Measurements from ENCODE around the gene PPP2R1A. TPM values are rescaled to one million over a fixed set of nuclear protein-coding genes. Genes with fewer than 3 reads are reported as not detected.

PPP2R1A gene
- total RNA-seq, 4 donors from 2014 or later: 200 to 226 (median 224) TPM

- 100% methylated on average over 1 of the region's 1 CpG for WGBS, 2 donors
- TF ChIP-seq POLR2A (IDR thresholded peaks at IDR 0.05) (no peak), CTCF (IDR thresholded peaks at IDR 0.05) (no peak)
- no peak for DNase-seq (ENCODE audit: low spot score in 2 of 2)
- intact Hi-C loops (cut with DNase I; ENCODE audit: low total_unique reads): no loop called here
- H3K4me3 ChIP-seq (ENCODE audit: low read depth, poor library complexity, severe bottlenecking): no peak overlapping the region
These were observed 2.4 kb upstream of the PPP2R1A start for GRCh38 chr19:52187407-52187806.

DNA sequence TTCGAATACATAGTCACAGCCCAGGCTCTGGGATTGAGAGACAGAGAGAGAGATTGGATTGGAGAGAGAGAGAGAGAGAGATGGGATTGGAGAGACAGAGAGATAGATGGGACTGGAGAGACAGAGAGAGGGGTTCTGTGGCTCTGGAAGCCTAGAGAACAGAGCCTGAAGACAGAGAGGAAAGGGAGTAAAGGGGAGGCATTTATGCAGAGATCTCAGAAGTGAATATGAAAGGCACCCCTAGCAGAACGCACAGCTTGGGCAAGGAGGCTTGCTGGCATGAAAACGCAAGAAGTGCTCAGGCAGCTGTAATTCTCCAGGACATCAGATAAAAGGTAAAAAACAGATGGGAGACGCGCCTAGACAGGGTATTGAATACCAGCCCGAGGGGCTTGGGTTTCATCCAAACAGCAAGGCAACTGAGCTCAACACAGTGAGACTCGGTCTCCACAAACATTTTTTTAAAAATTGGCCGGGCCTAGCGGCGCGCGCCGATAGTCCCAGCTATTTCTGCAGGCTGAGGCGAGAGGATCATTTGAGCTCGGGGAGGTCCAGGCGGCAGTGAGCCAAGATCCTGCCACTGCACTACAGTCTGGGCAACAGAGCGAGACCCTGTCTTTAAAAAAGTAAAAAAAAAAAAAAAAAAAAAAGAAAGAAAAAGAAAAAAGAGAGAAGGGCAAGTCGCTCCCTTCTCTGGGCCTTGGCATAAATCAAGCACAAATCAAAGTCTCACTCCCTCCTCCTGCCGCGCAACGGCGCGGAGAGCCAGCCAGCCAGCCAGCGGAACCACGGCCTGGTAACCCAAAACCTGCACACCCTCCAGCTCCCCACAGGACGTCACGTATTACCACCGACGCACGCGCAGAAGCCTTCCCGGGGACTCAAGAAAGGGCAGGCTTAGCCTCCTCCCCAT is 774 bp upstream of the PPP2R1A start:
- peak; percentile 79 to 100 for DNase-seq (ENCODE audit: low spot score in 2 of 2)
- WGBS, 2 donors: 1% methylated on average over 30 to 32 of the region's 32 CpGs
- H3K4me3 ChIP-seq (ENCODE audit: low read depth, poor library complexity, severe bottlenecking): no peak overlapping the region
- peak in 1 of 2 donors; percentile 16 for TF ChIP-seq POLR2A (IDR thresholded peaks at IDR 0.05)
- TF ChIP-seq CTCF (IDR thresholded peaks at IDR 0.05): no peak
- intact Hi-C loops (cut with DNase I; ENCODE audit: low total_unique reads): no loop called here

DNA sequence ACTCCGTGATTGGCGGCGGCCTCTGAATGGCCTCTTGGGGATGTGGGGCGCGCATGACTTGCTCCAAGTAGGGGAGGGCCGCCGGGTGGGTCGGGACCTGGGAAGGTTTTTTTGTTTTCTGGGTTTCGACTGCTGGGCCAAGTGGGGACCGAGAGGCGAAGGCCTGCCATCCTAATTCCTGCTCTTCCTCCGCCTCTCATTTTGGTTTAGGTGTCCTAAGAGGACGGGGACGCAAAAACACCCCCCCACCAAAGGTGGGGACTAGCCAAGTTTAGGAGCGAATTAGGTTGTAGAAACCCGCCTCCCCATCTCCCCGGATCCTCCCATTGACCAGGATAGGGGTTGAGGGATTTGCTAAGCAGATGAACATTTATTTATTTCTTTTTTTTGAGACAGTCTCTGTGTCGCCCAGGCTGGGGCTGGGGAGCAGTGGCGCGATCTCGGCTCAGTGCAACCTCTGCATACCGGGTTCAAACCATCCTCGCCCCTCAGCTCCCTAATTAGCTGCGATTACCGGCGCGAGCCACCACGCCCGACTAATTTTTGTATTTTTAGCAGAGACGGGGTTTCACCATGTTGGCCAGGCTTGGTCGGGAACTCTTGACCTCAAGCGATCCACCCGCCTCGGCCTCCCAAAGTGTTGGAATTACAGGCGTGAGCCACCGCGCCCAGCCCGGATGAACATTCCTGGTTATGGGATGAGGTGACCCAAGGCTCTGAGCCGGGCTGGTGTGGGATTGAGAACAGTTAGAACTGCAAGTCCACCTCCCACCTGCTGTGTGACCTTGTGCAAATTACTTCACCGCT is 838 bp downstream of the PPP2R1A start:
- no peak for TF ChIP-seq POLR2A (IDR thresholded peaks at IDR 0.05)
- TF ChIP-seq CTCF (IDR thresholded peaks at IDR 0.05): no peak
- 2 to 4% methylated on average over 33 to 40 of the region's 40 CpGs for WGBS, 2 donors
- DNase-seq (ENCODE audit: low spot score in 2 of 2): peak; percentile 25 to 91
- intact Hi-C loops (cut with DNase I; ENCODE audit: low total_unique reads): loop anchor here (5.0 kb wide), 1 partner anchor 53 kb away; the partner anchor contains the start of gene ZNF616
- peak overlapping the region; percentile 76 for H3K4me3 ChIP-seq (ENCODE audit: low read depth, poor library complexity, severe bottlenecking)

- intact Hi-C loops (cut with DNase I; ENCODE audit: low total_unique reads): loop anchor here (5.0 kb wide), 1 partner anchor 54 kb away; the partner anchor contains the start of gene ZNF616
- DNase-seq (ENCODE audit: low spot score in 2 of 2): no peak
- no peak overlapping the region for H3K4me3 ChIP-seq (ENCODE audit: low read depth, poor library complexity, severe bottlenecking)
- WGBS, 2 donors: 49 to 53% methylated on average over 5 of the region's 5 CpGs
- TF ChIP-seq POLR2A (IDR thresholded peaks at IDR 0.05): no peak
- no peak for TF ChIP-seq CTCF (IDR thresholded peaks at IDR 0.05)
These were observed 1.5 kb downstream of the PPP2R1A start for GRCh38 chr19:52191389-52191788.

DNA sequence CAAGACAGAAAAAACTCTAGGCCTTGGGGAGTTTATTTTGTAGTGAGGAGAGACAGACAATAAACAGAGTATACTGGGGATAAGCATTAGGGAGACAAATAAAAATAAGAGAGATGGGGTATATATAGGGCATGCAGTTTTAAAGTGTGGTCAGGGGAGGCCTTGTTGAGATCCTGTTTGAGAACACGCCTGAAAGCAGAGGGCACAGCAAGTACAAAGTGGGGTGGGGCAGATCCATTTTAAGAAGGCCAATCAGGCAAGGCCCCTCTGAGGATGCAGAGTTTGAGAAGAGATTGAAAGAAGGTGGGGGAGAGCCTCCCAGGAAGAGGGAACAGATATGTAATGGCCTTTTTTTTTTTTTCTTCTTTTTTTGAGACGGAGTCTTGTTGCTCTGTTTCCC is 2.1 kb downstream of the PPP2R1A start:
- WGBS, 2 donors: 39 to 55% methylated on average over 2 of the region's 2 CpGs
- H3K4me3 ChIP-seq (ENCODE audit: low read depth, poor library complexity, severe bottlenecking): no peak overlapping the region
- intact Hi-C loops (cut with DNase I; ENCODE audit: low total_unique reads): loop anchor here (5.0 kb wide), 1 partner anchor 55 kb away; the partner anchor contains the start of gene ZNF616

More for the DNA sequence above, 2.1 kb downstream of the PPP2R1A start:
- DNase-seq (ENCODE audit: low spot score in 2 of 2): no peak
- TF ChIP-seq CTCF (IDR thresholded peaks at IDR 0.05): no peak
- TF ChIP-seq POLR2A (IDR thresholded peaks at IDR 0.05): no peak

Measured in lower leg skin (tissue), 4 donors.